Colonic mucosa (tissue), 4 donors: ENCODE data around the gene LRRC7. TPM values are rescaled to one million over a fixed set of nuclear protein-coding genes. Genes with fewer than 3 reads are reported as not detected.
A peak's percentile ranks its signal among the peaks of the same experiment; 100 is the strongest.

ENCODE experiments used
- DNase-seq: peaks from one replicate; pipeline ENCODE4 v3.0.0-alpha.2; 2020
- H3K27ac ChIP-seq: fragments of 200-600 bp; one replicate; pipeline ENCODE4 v1.8.0; 2021
- H3K27me3 ChIP-seq: fragments of 200-600 bp; one replicate; pipeline ENCODE4 v1.8.0; 2021
- H3K36me3 ChIP-seq: fragments of 200-600 bp; one replicate; pipeline ENCODE4 v1.8.0; 2021
- H3K4me1 ChIP-seq: fragments of 200-600 bp; one replicate; pipeline ENCODE4 v1.8.0; 2021; ENCODE audit warnings: mild to moderate bottlenecking
- H3K4me3 ChIP-seq: fragments of 200-600 bp; one replicate; pipeline ENCODE4 v1.8.0; 2021
- H3K9ac ChIP-seq, 2 donors: one replicate each; pipeline ENCODE4 v1.7.0; 2013; ENCODE audit warnings: control low read depth in 2 of 2, low read depth in 2 of 2, low read length in 2 of 2
- H3K9me3 ChIP-seq: fragments of 200-600 bp; one replicate; pipeline ENCODE4 v1.8.0; 2021
- CTCF ChIP-seq: fragments of 200-600 bp; IDR thresholded peaks from one replicate; pipeline ENCODE4 v1.8.0; 2022; ENCODE audit warnings: antibody characterized with exemption, mild to moderate bottlenecking
- intact Hi-C: fragments of 100-400 bp; cut with DNase I; formaldehyde crosslinking; loops from one replicate; pipeline ENCODE4 v1.14.1; 2022
- total RNA-seq, 2 donors: library from RNA; stranded (reverse); fragmentation: NEBNext Ultra II Directional in 1 of 2; extraction: Animal tissue kit (Norgen Biotek cat#: 25700) in 1 of 2; gene quantifications; one replicate each; pipeline ENCODE4 v1.2.1, GENCODE V29; 2021
- donor health status: healthy.
- donor health status: DM: no; HTN: no; CAD: no.
- donor health status: DM: no; HTN: no; CAD: no.

The LRRC7 gene
- under 1 TPM; 0.21 to 0.22 TPM for total RNA-seq

DNA sequence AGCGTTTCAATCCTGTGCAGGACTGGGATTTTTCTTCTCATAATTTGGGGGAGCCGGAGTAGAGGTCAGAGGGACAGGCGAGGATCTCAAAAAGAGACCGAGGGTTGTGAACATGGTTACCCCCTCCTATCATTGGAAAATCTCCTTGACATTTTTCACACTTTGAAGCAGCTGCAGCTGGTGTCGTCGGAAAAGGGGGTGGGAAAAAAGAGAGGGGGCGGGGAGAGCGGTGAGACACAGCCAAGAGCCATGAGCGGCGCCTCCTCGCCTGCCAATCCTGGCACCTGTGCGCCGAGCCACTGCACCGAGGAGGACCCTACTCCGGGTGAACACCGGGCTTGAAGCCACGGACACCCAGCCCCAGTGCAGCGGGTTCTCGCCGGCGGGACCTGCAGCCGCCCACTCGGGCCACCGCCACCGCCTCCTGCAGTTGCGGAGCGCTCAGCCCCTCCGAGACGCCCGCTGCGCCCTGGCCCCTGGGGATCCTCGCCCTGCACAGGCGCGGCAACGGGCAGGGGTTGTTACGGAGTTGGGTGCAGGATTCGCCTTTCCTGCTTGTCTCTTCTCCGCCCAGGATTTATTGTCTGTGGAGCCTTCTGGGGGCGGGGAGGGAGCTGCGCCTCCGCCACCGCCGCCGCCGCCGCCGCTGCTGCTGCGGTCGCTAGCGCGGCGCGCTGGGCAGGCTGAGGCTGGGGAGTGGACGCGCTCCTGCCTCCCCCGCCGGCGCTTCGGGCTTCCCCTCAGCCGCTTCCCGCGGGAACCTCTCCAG lies at the start of gene LRRC7:
TSS of gene LRRC7 (plus strand) at position 271 of the 769 bp plus-strand sequence. CDS start 718 bp downstream, outside the sequence.
- intact Hi-C loops, result no loop called here
- Histone ChIP-seq H3K36me3 (no peaks in the 10 kb centered on the region), H3K27ac (no peak within 1 kb of the TSS), H3K9me3 (no peaks in the 10 kb centered on the region), H3K4me1 (no peaks in the 10 kb centered on the region), H3K27me3 (peaks cover 33% of the 10 kb centered on the region), H3K9ac (peak within 1 kb of the TSS in 1 of 2 donors; percentile 17), H3K4me3 (peak within 1 kb of the TSS; percentile 47)
- TF ChIP-seq CTCF, result no peak
- no peak for DNase-seq

GRCh38 chr1:69519006-69519405 lies 48.7 kb upstream of the LRRC7 start:
- DNase-seq, result no peak
- Histone ChIP-seq H3K4me1 (no peaks in the 10 kb centered on the region), H3K27me3 (no peaks in the 10 kb centered on the region), H3K4me3 (no peak overlapping the region), H3K36me3 (no peaks in the 10 kb centered on the region), H3K9ac (no peak overlapping the region), H3K27ac (no peak overlapping the region), H3K9me3 (no peaks in the 10 kb centered on the region)
- TF ChIP-seq CTCF, result no peak
- intact Hi-C loops, result no loop called here

- Histone ChIP-seq H3K27ac (no peak overlapping the region), H3K36me3 (no peaks in the 10 kb centered on the region), H3K9ac (no peak overlapping the region), H3K9me3 (no peaks in the 10 kb centered on the region), H3K4me3 (no peak overlapping the region), H3K27me3 (no peaks in the 10 kb centered on the region), H3K4me1 (no peaks in the 10 kb centered on the region)
- DNase-seq, result no peak
- no peak for TF ChIP-seq CTCF
- intact Hi-C loops, result no loop called here
These were observed 47.4 kb upstream of the LRRC7 start for GRCh38 chr1:69520326-69520725.

DNA sequence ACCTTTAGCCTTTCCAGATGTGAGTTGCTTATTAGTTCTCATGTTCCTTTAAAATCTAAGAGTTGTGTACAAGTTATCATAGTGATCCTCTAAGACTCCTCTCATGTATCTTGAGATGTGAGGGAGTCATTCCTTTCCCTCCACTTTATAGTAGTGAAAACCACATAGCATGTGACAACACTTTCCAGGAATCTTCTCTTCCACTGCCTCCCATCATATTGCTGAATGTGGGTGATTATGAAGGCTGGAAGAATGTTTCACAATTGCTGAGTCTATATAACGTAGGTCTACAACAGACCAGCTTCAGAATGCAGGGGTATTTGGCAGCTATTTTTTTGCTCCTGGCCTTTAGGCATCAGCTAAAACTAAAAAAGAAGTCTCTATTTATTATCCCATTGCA lies 44.7 kb upstream of the LRRC7 start:
- H3K4me1 ChIP-seq, result no peaks in the 10 kb centered on the region
- H3K36me3 ChIP-seq, result no peaks in the 10 kb centered on the region
- H3K9me3 ChIP-seq, result no peaks in the 10 kb centered on the region
- TF ChIP-seq CTCF, result no peak
- no peaks in the 10 kb centered on the region for H3K27me3 ChIP-seq
- H3K27ac ChIP-seq, result no peak overlapping the region
- no peak for DNase-seq
- no peak overlapping the region for H3K9ac ChIP-seq
- intact Hi-C loops, result no loop called here
- H3K4me3 ChIP-seq, result no peak overlapping the region

DNA sequence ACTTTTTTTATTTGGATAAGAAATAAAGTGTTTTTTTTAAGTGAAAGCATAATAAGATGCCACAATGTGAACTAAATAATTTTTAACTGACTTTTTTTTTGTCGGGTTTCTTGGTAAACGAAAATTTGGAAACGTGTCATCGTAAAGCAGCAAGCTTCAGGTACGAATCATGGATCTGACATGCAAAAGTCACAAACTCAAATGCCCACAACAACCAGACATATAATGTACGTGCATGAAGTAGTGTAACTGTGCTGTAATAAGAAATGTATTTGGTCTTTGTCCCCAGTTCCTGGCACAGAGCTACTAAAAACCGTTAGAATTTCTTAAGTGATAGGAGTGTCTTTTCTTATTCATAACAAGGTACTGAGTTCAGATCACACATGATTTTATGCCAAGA lies 44.3 kb upstream of the LRRC7 start:
- intact Hi-C loops, result no loop called here
- H3K4me1 ChIP-seq, result no peaks in the 10 kb centered on the region

More for the DNA sequence above, 44.3 kb upstream of the LRRC7 start:
- no peak overlapping the region for H3K9ac ChIP-seq
- H3K4me3 ChIP-seq, result no peak overlapping the region
- no peak for DNase-seq
- H3K27ac ChIP-seq, result no peak overlapping the region
- no peak for TF ChIP-seq CTCF
- no peaks in the 10 kb centered on the region for H3K36me3 ChIP-seq
- H3K27me3 ChIP-seq, result no peaks in the 10 kb centered on the region
- no peaks in the 10 kb centered on the region for H3K9me3 ChIP-seq
